Activated CD8-positive, alpha-beta T cell treated with anti-CD3 and anti-CD28 coated beads, Interleukin-2, amount 10 ng/mL, durations not matched to agents 7 days and 5 days (primary cell): Measurements from ENCODE around the gene EIF4EBP2. TPM values are rescaled to one million over a fixed set of nuclear protein-coding genes. Genes with fewer than 3 reads are reported as not detected.
A peak's percentile ranks its signal among the peaks of the same experiment; 100 is the strongest.

ENCODE experiments used
- ATAC-seq: fragments of 150-1000 bp; cut with Tn5 transposase; one replicate; pipeline ENCODE4 v1.10.0; 2021; ENCODE audit warnings: moderate library complexity
- CTCF ChIA-PET: fragments of 350-600 bp; sonication (Branson Sonifier 250); formaldehyde crosslinking; loops from one replicate; lab custom pipeline; 2021; ENCODE audit warnings: antibody characterized with exemption; lab: Charles Lee
- POLR2A ChIA-PET: fragments of 350-600 bp; sonication (Branson Sonifier 250); formaldehyde crosslinking; loops from one replicate; lab custom pipeline; 2021; ENCODE audit warnings: antibody characterized with exemption; lab: Charles Lee
- DNase-seq: peaks from one replicate; pipeline ENCODE4 v3.0.0-alpha.2; 2020
- H3K27ac Mint-ChIP-seq: one replicate; pipeline ENCODE4 v1.8.0; 2021; ENCODE audit warnings: mild to moderate bottlenecking, mixed read lengths
- H3K27me3 Mint-ChIP-seq: one replicate; pipeline ENCODE4 v1.8.0; 2021; ENCODE audit warnings: low read depth, mixed read lengths
- H3K36me3 Mint-ChIP-seq: one replicate; pipeline ENCODE4 v1.8.0; 2021; ENCODE audit warnings: low read depth, mixed read lengths
- H3K4me1 Mint-ChIP-seq: one replicate; pipeline ENCODE4 v1.8.0; 2021; ENCODE audit warnings: low read depth, mixed read lengths
- H3K4me3 Mint-ChIP-seq: one replicate; pipeline ENCODE4 v1.8.0; 2021; ENCODE audit warnings: mild to moderate bottlenecking, mixed read lengths
- H3K9me3 Mint-ChIP-seq: one replicate; pipeline ENCODE4 v1.8.0; 2022; ENCODE audit warnings: mixed read lengths; ENCODE audit not compliant: insufficient read depth
- total RNA-seq, 2 experiments: library from RNA; stranded (reverse); gene quantifications; one replicate each; pipeline ENCODE4 v1.2.3, GENCODE V29; 2021

The EIF4EBP2 gene
- total RNA-seq, 2 experiments from 2014 or later, result 58.7 to 60.8 TPM

DNA sequence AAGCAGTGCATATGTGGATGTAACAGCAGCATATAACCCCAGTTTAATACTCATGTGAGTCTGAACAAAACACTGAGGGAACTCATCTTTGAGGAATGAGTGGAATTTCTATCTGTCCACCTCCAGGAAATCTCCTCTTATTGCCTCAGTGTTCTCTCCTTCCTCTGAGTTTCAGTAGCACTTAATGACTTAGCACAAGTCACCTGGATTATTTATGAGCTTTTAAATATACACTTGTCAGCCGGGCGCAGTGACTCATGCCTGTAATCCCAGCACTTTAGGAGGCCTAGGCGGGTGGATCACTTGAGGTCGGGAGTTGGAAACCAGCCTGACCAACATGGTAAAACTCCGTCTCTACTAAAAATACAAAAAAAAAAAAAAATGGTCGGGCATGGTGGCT is 25.8 kb upstream of the EIF4EBP2 start:
- Mint-ChIP-seq H3K27ac (no peak overlapping the region), H3K4me3 (no peak overlapping the region), H3K4me1 (peaks cover 20% of the 10 kb centered on the region), H3K9me3 (no peaks in the 10 kb centered on the region), H3K27me3 (no peaks in the 10 kb centered on the region), H3K36me3 (peaks cover 15% of the 10 kb centered on the region)
- DNase-seq, result no peak
- no peak for ATAC-seq
- CTCF ChIA-PET, result interaction anchor here (1.3 to 5.5 kb wide), 6 partner anchors 11 to 156 kb away, joined by 3 to 31 read pairs (median 20); no protein-coding TSS in a partner anchor
- POLR2A ChIA-PET, result no interaction called here

DNA sequence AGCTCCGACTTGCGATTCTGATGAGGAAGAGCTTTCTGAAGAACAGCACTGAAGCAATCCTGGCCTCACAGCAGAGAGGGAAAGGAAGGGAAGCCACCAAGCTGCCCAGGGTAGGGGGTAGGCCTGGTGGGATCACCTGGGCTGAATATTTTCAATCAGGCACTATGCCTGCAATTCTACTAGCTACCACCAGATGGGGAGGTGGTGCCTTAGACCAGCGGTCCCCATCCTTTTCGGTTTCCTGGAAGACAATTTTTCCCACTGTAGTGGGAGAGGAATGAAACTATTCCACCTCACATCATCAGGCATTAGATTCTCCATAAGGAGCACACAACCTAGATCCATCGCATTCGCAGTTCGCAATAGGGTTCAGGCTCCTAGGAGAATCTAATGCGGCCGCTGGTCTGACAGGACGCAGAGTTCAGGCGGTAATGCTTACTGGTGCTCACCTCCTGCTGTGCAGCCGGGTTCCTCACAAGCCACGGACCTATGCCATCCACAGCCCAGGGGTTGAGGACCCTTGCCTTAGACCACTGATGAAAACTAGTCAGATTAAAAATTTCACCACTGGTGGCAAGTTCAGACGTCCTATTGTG is 24.3 kb upstream of the EIF4EBP2 start:
- ChIA-PET CTCF (interaction anchor here (0.8 to 4.5 kb wide), 15 partner anchors 10 to 233 kb away, joined by 3 to 31 read pairs (median 6); partner anchors contain the start of genes EIF4EBP2 and TYSND1), POLR2A (interaction anchor here (0.6 to 1.0 kb wide), 2 partner anchors 24 to 246 kb away, joined by 3 to 4 read pairs; partner anchors contain the start of gene EIF4EBP2)
- Mint-ChIP-seq H3K27ac (no peak overlapping the region), H3K4me1 (peaks cover 23% of the 10 kb centered on the region), H3K4me3 (no peak overlapping the region), H3K9me3 (no peaks in the 10 kb centered on the region), H3K27me3 (peaks cover 9% of the 10 kb centered on the region), H3K36me3 (peaks cover 10% of the 10 kb centered on the region)
- DNase-seq, result no peak
- ATAC-seq, result no peak

DNA sequence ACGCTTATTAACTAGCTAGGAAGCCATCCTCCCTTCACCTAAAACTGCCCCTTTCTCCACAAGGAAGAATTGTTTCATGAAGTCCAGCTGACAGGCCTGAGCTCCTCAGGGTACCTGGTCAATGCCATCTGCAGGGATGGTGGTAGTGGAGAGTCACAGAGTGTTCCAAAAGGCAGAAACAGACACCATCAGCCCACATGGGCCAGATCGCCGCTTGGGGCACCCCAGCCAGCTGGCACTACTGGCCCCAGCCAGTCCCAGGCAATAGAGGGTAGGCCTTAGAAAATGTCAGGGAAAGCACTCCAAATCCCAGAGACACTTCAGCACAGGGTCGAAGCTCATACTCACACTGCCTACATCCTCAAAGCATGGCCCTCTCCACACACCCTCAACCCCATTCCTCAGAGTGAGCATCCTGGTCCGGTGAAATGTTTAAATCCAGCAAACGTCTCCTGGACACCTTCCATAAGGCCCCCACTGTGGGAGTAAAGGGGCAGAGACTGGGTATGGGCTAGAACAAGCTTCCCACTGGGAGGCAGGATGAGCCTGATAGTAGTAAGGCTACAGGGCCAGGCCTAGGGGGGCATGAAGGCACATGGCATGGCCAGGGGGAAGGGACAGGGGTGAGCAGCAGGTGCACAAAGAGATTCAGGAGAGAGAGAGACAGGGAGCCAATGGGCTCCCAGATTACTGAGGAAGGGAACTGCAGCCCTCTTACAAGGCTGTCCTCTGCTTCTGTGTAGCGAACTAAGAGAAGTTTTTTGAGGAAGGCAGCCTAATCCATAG is 23.4 kb upstream of the EIF4EBP2 start:
- Mint-ChIP-seq H3K4me1 (peaks cover 23% of the 10 kb centered on the region), H3K9me3 (no peaks in the 10 kb centered on the region), H3K27me3 (peaks cover 13% of the 10 kb centered on the region), H3K36me3 (peaks cover 8% of the 10 kb centered on the region), H3K27ac (no peak overlapping the region), H3K4me3 (peak overlapping the region; percentile 83)
- CTCF ChIA-PET, result interaction anchor here (0.8 to 4.5 kb wide), 12 partner anchors 9 to 234 kb away, joined by 3 to 31 read pairs (median 6); partner anchors contain the start of genes EIF4EBP2 and TYSND1
- DNase-seq (no peak), ATAC-seq (no peak)
- POLR2A ChIA-PET, result interaction anchor here (0.6 to 1.7 kb wide), 2 partner anchors 25 to 247 kb away, joined by 3 to 10 read pairs; no protein-coding TSS in a partner anchor

DNA sequence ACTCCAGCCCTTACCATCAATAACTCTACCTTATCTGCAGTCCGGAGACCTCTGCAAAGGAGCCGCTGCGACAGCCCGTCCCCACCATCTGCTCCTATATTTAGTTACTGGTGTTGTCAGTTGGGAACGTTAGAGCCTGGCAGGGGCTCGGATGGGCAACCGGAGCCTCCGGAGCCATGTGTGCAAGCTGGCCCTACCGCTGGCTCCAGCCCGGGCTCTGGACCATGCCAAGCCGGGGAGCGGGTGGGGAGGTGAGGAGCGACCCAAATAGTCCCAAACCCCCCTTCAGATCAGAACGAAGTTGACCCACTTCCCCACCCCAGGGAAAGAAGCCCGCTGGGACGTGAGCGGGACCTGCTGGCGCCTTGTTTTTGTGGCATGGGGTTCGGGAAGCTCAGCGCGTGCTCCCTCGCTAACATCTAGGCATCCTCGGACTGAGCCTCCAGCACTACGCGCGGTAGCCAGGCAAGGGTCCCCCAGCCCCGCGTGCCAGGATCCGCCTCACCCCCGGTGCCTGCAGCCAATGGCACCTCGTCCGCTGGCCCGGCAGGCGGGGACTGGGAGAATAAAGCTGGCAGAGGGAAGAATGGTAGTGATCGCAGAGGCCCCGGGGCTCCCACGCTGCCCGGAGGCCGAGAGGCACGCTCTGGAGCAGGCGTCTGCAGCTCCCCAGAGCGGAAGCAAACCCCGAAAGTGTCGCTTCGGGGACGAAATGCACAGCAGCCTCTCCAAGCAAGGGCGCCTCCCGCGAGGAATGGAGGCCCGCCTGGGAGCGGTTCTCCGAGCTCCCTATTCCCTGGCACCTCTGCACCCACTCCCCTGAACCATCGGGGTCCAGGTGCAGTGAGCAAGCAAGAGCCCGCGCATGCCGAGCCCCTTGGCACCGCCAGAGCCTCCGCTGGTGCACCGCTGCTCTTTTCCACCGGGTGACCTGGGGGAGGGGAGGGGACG is 22.2 kb upstream of the EIF4EBP2 start:
- Mint-ChIP-seq H3K4me3 (peak overlapping the region; percentile 83), H3K27ac (peak overlapping the region; percentile 60), H3K36me3 (peaks cover 8% of the 10 kb centered on the region), H3K4me1 (peaks cover 23% of the 10 kb centered on the region), H3K9me3 (no peaks in the 10 kb centered on the region), H3K27me3 (peaks cover 14% of the 10 kb centered on the region)
- ATAC-seq (peak; percentile 47), DNase-seq (peak; percentile 60)
- POLR2A ChIA-PET, result interaction anchor here (0.6 to 1.7 kb wide), 6 partner anchors 20 to 149 kb away, joined by 3 to 10 read pairs (median 4); partner anchors contain the start of genes EIF4EBP2 and PPA1
- CTCF ChIA-PET, result interaction anchor here (1.1 to 4.5 kb wide), 7 partner anchors 8 to 159 kb away, joined by 3 to 31 read pairs (median 6); partner anchors contain the start of gene EIF4EBP2

DNA sequence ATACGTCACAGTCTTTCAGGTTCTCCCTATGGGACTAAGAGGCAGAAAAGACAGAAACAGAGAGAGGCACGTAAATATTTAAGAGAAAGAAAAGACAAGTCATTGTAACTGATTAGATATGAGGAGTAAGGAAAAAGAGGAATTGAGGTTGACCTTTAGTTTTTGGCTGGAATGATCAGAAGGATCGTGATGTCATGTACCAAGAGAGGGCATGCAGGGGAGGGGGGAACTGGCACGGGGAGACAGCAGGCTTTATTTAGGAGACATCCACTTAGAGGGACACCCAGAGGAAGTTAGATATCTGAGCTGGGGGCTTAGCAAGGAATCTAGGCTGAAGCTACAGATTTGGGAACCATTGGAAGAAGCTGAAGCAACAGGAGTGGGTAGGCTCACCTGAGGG is 12.3 kb upstream of the EIF4EBP2 start:
- H3K36me3 Mint-ChIP-seq, result no peaks in the 10 kb centered on the region
- CTCF ChIA-PET, result no interaction called here
- peaks cover 22% of the 10 kb centered on the region for H3K27me3 Mint-ChIP-seq
- POLR2A ChIA-PET, result no interaction called here
- no peak for ATAC-seq
- no peak for DNase-seq
- H3K27ac Mint-ChIP-seq, result no peak overlapping the region
- peaks cover 5% of the 10 kb centered on the region for H3K4me1 Mint-ChIP-seq
- H3K9me3 Mint-ChIP-seq, result no peaks in the 10 kb centered on the region
- H3K4me3 Mint-ChIP-seq, result no peak overlapping the region

DNA sequence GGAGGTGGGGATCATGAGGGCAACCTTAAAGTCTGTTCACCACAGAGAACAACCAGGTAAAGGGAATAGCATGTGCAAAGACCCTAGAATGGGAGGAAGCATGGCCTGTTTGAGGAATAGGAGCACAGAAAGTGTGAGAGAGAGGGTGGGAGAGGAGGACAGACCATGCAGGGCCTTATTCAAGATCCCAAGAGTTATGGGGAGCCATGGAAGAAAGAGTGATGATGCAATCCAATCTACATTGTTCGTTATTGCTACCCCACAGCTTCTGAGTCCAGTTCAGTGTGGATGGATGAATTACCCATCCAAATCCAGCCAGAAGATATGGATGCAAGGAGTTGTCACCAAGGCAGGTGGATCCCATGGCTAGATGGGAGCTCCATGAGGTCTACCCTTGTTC is 7.8 kb upstream of the EIF4EBP2 start:
- ChIA-PET POLR2A (no interaction called here), CTCF (no interaction called here)
- Mint-ChIP-seq H3K27me3 (peaks cover 7% of the 10 kb centered on the region), H3K9me3 (no peaks in the 10 kb centered on the region), H3K4me3 (no peak overlapping the region), H3K36me3 (no peaks in the 10 kb centered on the region), H3K4me1 (no peaks in the 10 kb centered on the region), H3K27ac (no peak overlapping the region)
- DNase-seq (no peak), ATAC-seq (no peak)

DNA sequence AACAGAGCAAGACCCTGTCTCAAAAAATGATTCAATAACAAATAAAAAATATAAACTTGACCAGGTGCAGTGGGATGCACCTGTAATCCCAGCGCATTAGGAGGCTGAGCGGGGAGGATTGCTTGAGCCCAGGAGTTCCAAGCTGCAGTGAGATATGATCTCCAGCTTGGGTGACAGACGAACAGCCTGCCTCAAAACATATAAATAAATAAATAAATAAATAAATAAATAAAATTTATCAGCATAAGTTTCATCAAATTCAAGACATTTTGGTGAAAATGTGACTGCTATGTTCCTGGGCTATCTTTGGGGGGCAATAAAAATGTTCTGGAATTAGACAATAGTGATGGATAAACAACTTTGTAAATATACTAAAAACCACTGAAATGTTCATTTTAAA is 4.8 kb upstream of the EIF4EBP2 start:
- ChIA-PET CTCF (interaction anchor here (0.7 to 0.8 kb wide), 2 partner anchors 18 to 37 kb away, joined by 3 read pairs; no protein-coding TSS in a partner anchor), POLR2A (no interaction called here)
- H3K9me3 Mint-ChIP-seq, result no peaks in the 10 kb centered on the region

DNA sequence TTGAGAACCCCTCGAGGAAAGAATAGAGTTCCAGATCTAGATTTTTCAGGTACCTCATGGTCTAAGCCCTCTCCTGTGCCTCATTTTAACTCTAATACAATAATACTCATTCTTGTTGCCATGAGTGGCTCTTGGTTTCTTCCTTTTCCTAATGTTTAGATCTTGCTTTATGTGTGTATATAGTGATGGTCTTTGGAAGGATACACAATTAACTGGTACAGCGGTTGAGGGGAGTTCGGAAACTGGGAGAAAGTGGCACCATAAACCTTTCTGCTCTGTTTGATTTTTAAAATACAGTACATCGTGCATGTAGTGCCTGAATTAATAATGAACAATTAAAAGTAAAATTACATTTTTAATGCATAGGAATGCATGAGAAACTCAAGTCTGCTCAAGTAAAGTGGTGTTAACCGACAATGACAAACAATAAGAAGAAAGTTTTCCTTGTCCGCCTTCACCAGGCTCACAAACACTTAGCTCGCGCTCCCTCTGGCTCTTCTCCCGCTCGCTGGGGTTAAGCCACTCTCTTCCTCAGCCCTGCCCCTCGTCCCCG is 386 bp upstream of the EIF4EBP2 start:
- peaks cover 29% of the 10 kb centered on the region for H3K4me1 Mint-ChIP-seq
- H3K27me3 Mint-ChIP-seq, result no peaks in the 10 kb centered on the region
- DNase-seq (no peak), ATAC-seq (no peak)
- CTCF ChIA-PET, result interaction anchor here (0.6 to 5.0 kb wide), 12 partner anchors 9 to 257 kb away, joined by 3 to 26 read pairs (median 6); partner anchors contain the start of gene TYSND1
- H3K27ac Mint-ChIP-seq, result peak overlapping the region; percentile 90
- peaks cover 15% of the 10 kb centered on the region for H3K36me3 Mint-ChIP-seq
- POLR2A ChIA-PET, result interaction anchor here (0.6 to 2.2 kb wide), 11 partner anchors 10 to 257 kb away, joined by 3 to 7 read pairs (median 5); partner anchors contain the start of genes LRRC20, PPA1, SAR1A and TYSND1
- H3K4me3 Mint-ChIP-seq, result peak overlapping the region; percentile 86
- no peaks in the 10 kb centered on the region for H3K9me3 Mint-ChIP-seq

More for the DNA sequence above, 4.8 kb upstream of the EIF4EBP2 start:
- ATAC-seq (no peak), DNase-seq (no peak)
- no peak overlapping the region for H3K4me3 Mint-ChIP-seq
- peaks cover 8% of the 10 kb centered on the region for H3K4me1 Mint-ChIP-seq
- no peaks in the 10 kb centered on the region for H3K36me3 Mint-ChIP-seq
- H3K27me3 Mint-ChIP-seq, result no peaks in the 10 kb centered on the region
- no peak overlapping the region for H3K27ac Mint-ChIP-seq

DNA sequence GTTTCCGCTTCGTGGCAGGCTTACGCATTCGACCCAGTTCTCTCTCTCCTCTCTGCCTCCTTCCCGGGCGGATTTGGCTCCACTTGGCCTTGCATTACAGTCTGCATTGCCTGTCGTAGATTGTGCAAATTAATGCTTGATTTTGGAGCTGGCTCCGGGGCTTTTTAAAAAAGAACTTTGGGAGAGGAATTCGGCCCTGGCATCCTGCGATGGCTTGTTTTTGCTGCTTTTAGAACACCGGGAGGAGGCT is 767 bp downstream of the EIF4EBP2 start:
- no peak for ATAC-seq
- Mint-ChIP-seq H3K9me3 (no peaks in the 10 kb centered on the region), H3K27ac (peak overlapping the region; percentile 90), H3K4me3 (peak overlapping the region; percentile 86), H3K36me3 (peaks cover 25% of the 10 kb centered on the region), H3K4me1 (peaks cover 38% of the 10 kb centered on the region), H3K27me3 (no peaks in the 10 kb centered on the region)
- ChIA-PET CTCF (interaction anchor here (0.7 to 5.0 kb wide), 14 partner anchors 20 to 312 kb away, joined by 3 to 26 read pairs (median 4); partner anchors contain the start of genes PPA1 and TYSND1), POLR2A (interaction anchor here (0.6 to 2.4 kb wide), 6 partner anchors 23 to 1358 kb away, joined by 3 to 10 read pairs (median 5); partner anchors contain the start of gene SAR1A)
- DNase-seq, result no peak

DNA sequence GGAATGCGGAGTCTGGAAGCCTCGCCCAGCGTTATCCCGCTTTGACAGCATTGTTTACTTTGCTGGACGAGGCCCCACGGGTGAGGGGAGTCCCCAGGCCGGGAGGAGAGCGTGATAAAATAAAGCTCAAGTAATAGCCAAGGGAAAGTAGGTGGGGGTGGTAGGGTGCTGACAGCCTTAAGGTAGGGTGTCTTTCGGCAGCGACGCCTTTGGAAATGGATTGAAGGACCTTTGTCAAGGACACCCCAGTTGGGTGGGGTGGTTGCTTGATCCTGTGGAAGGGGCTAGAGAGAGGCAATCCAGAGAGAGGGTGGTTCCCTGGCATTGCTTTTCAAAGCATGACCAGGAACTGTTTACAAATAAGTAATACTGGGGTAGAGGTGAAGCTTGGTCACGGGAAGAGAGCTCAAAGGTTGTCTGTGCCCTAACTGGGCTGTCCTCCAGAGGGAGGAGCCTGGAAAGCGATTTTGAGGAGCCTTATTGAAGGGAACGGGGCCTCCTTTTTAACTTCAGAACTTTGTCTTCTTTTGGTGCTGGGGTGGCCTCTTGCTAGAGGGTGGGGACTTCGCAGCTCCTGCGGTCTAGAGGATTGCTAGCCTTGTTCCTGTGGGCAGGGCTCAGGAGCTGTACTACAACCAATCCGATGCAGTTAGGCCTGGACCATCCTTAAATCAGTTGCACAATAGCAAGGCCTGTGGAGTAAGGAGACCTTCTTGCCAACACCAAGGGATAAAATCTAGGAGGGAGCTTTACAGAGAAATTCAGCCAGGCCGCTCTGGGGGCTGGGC is 1.3 kb downstream of the EIF4EBP2 start:
- H3K27ac Mint-ChIP-seq, result peak overlapping the region; percentile 90
- DNase-seq, result peak; percentile 64
- peaks cover 40% of the 10 kb centered on the region for H3K4me1 Mint-ChIP-seq
- ChIA-PET POLR2A (interaction anchor here (0.8 to 2.4 kb wide), 5 partner anchors 24 to 235 kb away, joined by 3 to 10 read pairs (median 6); partner anchors contain the start of gene SAR1A), CTCF (interaction anchor here (0.7 to 5.0 kb wide), 14 partner anchors 9 to 312 kb away, joined by 3 to 26 read pairs (median 4); partner anchors contain the start of genes PPA1 and TYSND1)
- H3K4me3 Mint-ChIP-seq, result peak overlapping the region; percentile 86
- H3K27me3 Mint-ChIP-seq, result no peaks in the 10 kb centered on the region
- ATAC-seq, result peak; percentile 52
- H3K9me3 Mint-ChIP-seq, result no peaks in the 10 kb centered on the region
- H3K36me3 Mint-ChIP-seq, result peaks cover 26% of the 10 kb centered on the region
